Bronchial epithelial cell (primary cell): Measurements from ENCODE around the gene ARFIP1. TPM values are rescaled to one million over a fixed set of nuclear protein-coding genes. Genes with fewer than 3 reads are reported as not detected.
"Not testable (repeated sequence)": the region's sequence is repeated elsewhere in the genome, so short reads cannot be mapped to it uniquely, and the experiment has no call there.

Source experiments
- DNase-seq: peaks from one replicate; pipeline ENCODE4 v3.0.0-alpha.2; 2010; ENCODE audit warnings: low read depth
- FAIRE-seq: peaks from 2 replicates; lab custom pipeline; 2011; peaks lifted over from hg19 to GRCh38; lab: Jason Lieb, UNC
- H3K27me3 ChIP-seq: 2 replicates; pipeline ENCODE4 v1.5.1; 2011; ENCODE audit warnings: low read length; ENCODE audit not compliant: control insufficient read depth, insufficient read depth
- H3K36me3 ChIP-seq: 2 replicates; pipeline ENCODE4 v1.5.1; 2011; ENCODE audit warnings: low read length; ENCODE audit not compliant: control insufficient read depth, insufficient read depth
- H3K4me3 ChIP-seq: 2 replicates; pipeline ENCODE4 v1.5.1; 2011; ENCODE audit warnings: mild to moderate bottlenecking, low read depth, low read length, control low read depth
- CTCF ChIP-seq: IDR thresholded peaks from 2 replicates; pipeline ENCODE4 v1.5.1; 2011; ENCODE audit warnings: mild to moderate bottlenecking, moderate library complexity, low read length, control low read depth, inconsistent platforms; ENCODE audit not compliant: insufficient read depth, severe bottlenecking
- total RNA-seq: library from RNA; depleted of rRNA; stranded (reverse); fragments of >200 nt; gene quantifications from 2 replicates; pipeline ENCODE4 v1.2.1, GENCODE V29; 2014

The ARFIP1 gene
- total RNA-seq, 1 donor from 2014 or later = 35.8 TPM

- Histone ChIP-seq H3K4me3 (no peak overlapping the region), H3K27me3 (no peaks in the 10 kb centered on the region), H3K36me3 (no peaks in the 10 kb centered on the region)
- DNase-seq (no peak), FAIRE-seq (no peak)
- no peak for TF ChIP-seq CTCF
These were observed 43.8 kb upstream of the ARFIP1 start for GRCh38 chr4:152735906-152736305.

DNA sequence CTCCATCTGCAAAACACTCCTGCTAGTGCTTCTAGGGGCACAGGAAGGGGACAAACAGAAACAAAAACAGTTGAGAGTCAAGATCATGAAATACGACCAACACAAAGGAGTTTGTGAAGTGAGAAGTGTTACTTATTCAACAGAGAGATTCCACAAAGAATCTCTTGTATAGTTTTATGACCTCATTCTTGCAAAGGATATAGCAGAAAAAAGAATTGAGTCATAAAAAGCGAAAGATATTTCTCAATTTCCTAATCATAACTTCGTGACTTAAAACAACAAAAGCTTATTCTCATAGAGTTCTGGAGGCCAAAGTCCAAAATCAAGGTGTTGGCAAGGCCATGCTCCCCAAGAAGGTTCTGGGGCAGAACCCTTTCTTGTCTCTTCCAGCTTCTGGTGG, 40.9 kb upstream of the ARFIP1 start:
- no peaks in the 10 kb centered on the region for H3K27me3 ChIP-seq
- DNase-seq (peak; percentile 64), FAIRE-seq (no peak)
- no peaks in the 10 kb centered on the region for H3K36me3 ChIP-seq
- no peak overlapping the region for H3K4me3 ChIP-seq
- no peak for TF ChIP-seq CTCF

- Histone ChIP-seq H3K36me3 (no peaks in the 10 kb centered on the region), H3K27me3 (no peaks in the 10 kb centered on the region), H3K4me3 (no peak overlapping the region)
- FAIRE-seq (no peak), DNase-seq (peak; percentile 82)
- no peak for TF ChIP-seq CTCF
These were observed 32.3 kb upstream of the ARFIP1 start for GRCh38 chr4:152747444-152747843.

DNA sequence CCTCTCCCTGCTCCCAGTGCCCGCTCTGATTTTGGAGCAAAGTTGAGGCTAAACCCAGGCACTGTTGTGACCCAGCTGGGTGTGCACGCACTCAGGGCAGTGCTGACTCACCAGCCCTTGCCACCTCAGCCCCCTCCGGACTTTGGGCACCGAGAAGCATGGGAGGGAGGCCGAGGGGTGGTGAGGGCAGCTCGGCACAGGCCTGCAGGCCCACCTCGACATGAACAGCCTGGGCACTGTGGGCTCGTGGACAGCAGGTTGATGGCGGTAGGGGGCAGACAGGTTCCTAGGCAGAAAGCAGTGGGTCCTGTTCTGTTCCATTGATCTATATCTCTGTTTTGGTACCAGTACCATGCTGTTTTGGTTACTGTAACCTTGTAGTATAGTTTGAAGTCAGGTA, 31.1 kb upstream of the ARFIP1 start:
- FAIRE-seq (no peak), DNase-seq (no peak)
- H3K27me3 ChIP-seq = no peaks in the 10 kb centered on the region
- H3K36me3 ChIP-seq = no peaks in the 10 kb centered on the region
- no peak for TF ChIP-seq CTCF
- no peak overlapping the region for H3K4me3 ChIP-seq

DNA sequence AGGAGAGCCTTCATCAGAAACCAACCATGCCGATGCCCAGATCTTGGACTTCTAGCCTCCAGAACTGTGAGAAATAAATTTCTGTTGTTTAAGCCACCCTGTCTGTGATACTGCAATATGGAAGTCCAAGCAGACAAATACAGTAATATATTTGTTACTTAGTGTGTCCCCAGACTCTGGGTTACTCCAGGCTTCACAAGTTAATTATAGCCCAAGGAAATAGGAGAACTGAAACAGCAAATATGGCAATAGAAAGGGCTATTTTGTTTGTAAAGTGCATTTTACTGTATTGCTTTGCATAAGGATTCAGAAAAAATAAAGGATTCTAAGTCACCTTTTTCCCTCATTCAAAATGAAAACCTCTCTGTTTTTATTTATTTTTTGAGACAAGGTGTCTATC, 16.0 kb upstream of the ARFIP1 start:
- FAIRE-seq = no peak

GRCh38 chr4:152765069-152765737, 14.6 kb upstream of the ARFIP1 start:
- not testable (repeated sequence) for H3K27me3 ChIP-seq, H3K4me3 ChIP-seq, DNase-seq, FAIRE-seq, H3K36me3 ChIP-seq

More for the DNA sequence above, 16.0 kb upstream of the ARFIP1 start:
- H3K27me3 ChIP-seq = no peaks in the 10 kb centered on the region
- TF ChIP-seq CTCF = no peak
- no peaks in the 10 kb centered on the region for H3K36me3 ChIP-seq
- DNase-seq = no peak
- H3K4me3 ChIP-seq = no peak overlapping the region
